HCT116 (cell line): ENCODE data around the gene ZC2HC1C. TPM values are rescaled to one million over a fixed set of nuclear protein-coding genes. Genes with fewer than 3 reads are reported as not detected.

Experiments used
- ATAC-seq: fragments of 200-7000 bp; cut with Tn5 transposase; 2 replicates; pipeline ENCODE4 v1.9.1; 2020; ENCODE audit warnings: mild to moderate bottlenecking, moderate library complexity
- BruUV-seq: library from RNA; stranded (reverse); fragments of 400-500 nt; replicated peaks from 2 replicates; lab custom pipeline; 2021; lab: Mats Ljungman, UMichigan
- CTCF ChIA-PET: fragments of 300-600 bp; sonication (Branson Sonifier 250); formaldehyde crosslinking; loops from one replicate; lab custom pipeline; 2021; ENCODE audit warnings: antibody characterized with exemption; lab: Charles Lee
- POLR2A ChIA-PET: fragments of 300-600, 350-600 bp; sonication (Branson Sonifier 250); formaldehyde crosslinking; loops from one replicate; lab custom pipeline; 2021; ENCODE audit warnings: antibody characterized with exemption; lab: Charles Lee
- RAD21 ChIA-PET, 2 experiments: fragments of 300-600 bp; sonication (Branson Sonifier 250); formaldehyde crosslinking; loops; one replicate each; lab custom pipeline; 2023; ENCODE audit warnings: low total read pairs in 2 of 2; ENCODE audit not compliant: uncharacterized antibody in 2 of 2, unreplicated experiment in 2 of 2, low non-redundant PET in 1 of 2; lab: Charles Lee
- DNase-seq: peaks from one replicate; pipeline ENCODE4 v3.0.0-alpha.2; 2010; ENCODE audit warnings: low read depth, low spot score
- H2AFZ ChIP-seq: fragments of 200-600 bp; shearing (Covaris generic), sonication (generic); 2 replicates; pipeline ENCODE4 v1.6.1; 2017; ENCODE audit warnings: low read depth, mixed run types, mixed read lengths, antibody characterized with exemption, low read length; ENCODE audit not compliant: poor library complexity, severe bottlenecking
- H3K27ac ChIP-seq: 2 replicates; pipeline ENCODE4 v1.5.1; 2012; ENCODE audit warnings: low read depth, low read length
- H3K27me3 ChIP-seq: fragments of 200-600 bp; sonication (generic); 2 replicates; pipeline ENCODE4 v1.6.1; 2016; ENCODE audit warnings: mixed run types, low read length, mixed read lengths; ENCODE audit not compliant: insufficient read depth
- H3K36me3 ChIP-seq, 2 experiments: fragments of 200-500 bp in 1 of 2; fragments of 200-600 bp in 1 of 2; sonication (Bioruptor generic) in 1 of 2; sonication (generic) in 1 of 2; 2 replicates each; pipeline versions ENCODE4 v1.5.1 to v1.6.1; 2014 to 2016; ENCODE audit warnings: low read length in 2 of 2, inconsistent platforms in 1 of 2, mixed read lengths in 1 of 2, mixed run types in 1 of 2; ENCODE audit not compliant: insufficient read depth in 2 of 2, control insufficient read depth in 1 of 2
- H3K4me1 ChIP-seq, 2 experiments: fragments of 200-600 bp in 1 of 2; sonication (generic) in 1 of 2; 2 replicates each; pipeline versions ENCODE4 v1.5.1 to v1.6.1; 2012 to 2017; ENCODE audit warnings: low read length in 2 of 2, inconsistent platforms in 1 of 2, mild to moderate bottlenecking in 1 of 2, mixed read lengths in 1 of 2, mixed run types in 1 of 2, moderate library complexity in 1 of 2; ENCODE audit not compliant: insufficient read depth in 2 of 2, control insufficient read depth in 1 of 2
- H3K4me2 ChIP-seq: fragments of 200-600 bp; sonication (generic); 2 replicates; pipeline ENCODE4 v1.6.1; 2017; ENCODE audit warnings: mixed run types, low read length, mixed read lengths
- H3K4me3 ChIP-seq, 2 experiments: fragments of 200-600 bp in 1 of 2; sonication (generic) in 1 of 2; replicated peaks in 1 of 2; 2 replicates each; pipeline ENCODE4 v1.5.1; 2011 to 2016; ENCODE audit warnings: low read length in 2 of 2, control low read depth in 1 of 2, low read depth in 1 of 2, mild to moderate bottlenecking in 1 of 2, mixed read lengths in 1 of 2, mixed run types in 1 of 2
- H3K79me2 ChIP-seq: fragments of 200-600 bp; sonication (generic); 2 replicates; pipeline ENCODE4 v1.6.1; 2017; ENCODE audit warnings: mild to moderate bottlenecking, mixed run types, low read length, moderate library complexity, mixed read lengths; ENCODE audit not compliant: insufficient read depth
- H3K9ac ChIP-seq: fragments of 200-600 bp; sonication (generic); 2 replicates; pipeline ENCODE4 v1.6.1; 2016; ENCODE audit warnings: low read length, mixed read lengths
- H3K9me2 ChIP-seq: fragments of 200-600 bp; sonication (generic), shearing (Covaris generic); 2 replicates; pipeline ENCODE4 v1.6.1; 2017; ENCODE audit warnings: mixed run types, mild to moderate bottlenecking, moderate library complexity; ENCODE audit not compliant: insufficient read depth
- H3K9me3 ChIP-seq, 2 experiments: fragments of 200-500 bp in 1 of 2; fragments of 200-600 bp in 1 of 2; sonication (Bioruptor generic) in 1 of 2; sonication (generic) in 1 of 2; 2 replicates each; pipeline ENCODE4 v1.6.1; 2014 to 2017; ENCODE audit warnings: low read length in 2 of 2, mixed read lengths in 2 of 2, inconsistent platforms in 1 of 2, low read depth in 1 of 2, mild to moderate bottlenecking in 1 of 2, mixed run types in 1 of 2, moderate library complexity in 1 of 2; ENCODE audit not compliant: control insufficient read depth in 1 of 2, insufficient read depth in 1 of 2
- H4K20me1 ChIP-seq: fragments of 200-600 bp; sonication (generic), shearing (Covaris generic); 2 replicates; pipeline ENCODE4 v1.6.1; 2017; ENCODE audit warnings: mixed run types, mild to moderate bottlenecking, moderate library complexity; ENCODE audit not compliant: insufficient read depth
- ATF3 ChIP-seq: IDR thresholded peaks from 2 replicates; pipeline ENCODE4 v1.6.1; 2012
- CBX3 ChIP-seq: IDR thresholded peaks from 2 replicates; pipeline ENCODE4 v1.6.1; 2012; ENCODE audit warnings: low read depth
- CEBPB ChIP-seq: IDR thresholded peaks from 2 replicates; pipeline ENCODE4 v1.6.1; 2012; ENCODE audit warnings: low read depth
- CTCF ChIP-seq, 3 experiments: fragments of 200-600 bp in 1 of 3; sonication (generic) in 1 of 3; IDR thresholded peaks in 2 of 3; conservative IDR thresholded peaks in 1 of 3; 2 replicates each; pipeline ENCODE4 v1.5.1; 2012 to 2017; ENCODE audit warnings: low read depth in 2 of 3, low read length in 2 of 3, antibody characterized with exemption in 1 of 3, borderline replicate concordance in 1 of 3, control low read depth in 1 of 3, mild to moderate bottlenecking in 1 of 3, mixed read lengths in 1 of 3, mixed run types in 1 of 3, moderate library complexity in 1 of 3; ENCODE audit not compliant: insufficient read depth in 1 of 3
- ELF1 ChIP-seq: IDR thresholded peaks from 2 replicates; pipeline ENCODE4 v1.6.1; 2012; ENCODE audit warnings: low read depth, borderline replicate concordance
- EZH2 ChIP-seq: fragments of 200-600 bp; sonication (generic); IDR thresholded peaks from 2 replicates; pipeline ENCODE4 v1.6.1; 2017; ENCODE audit warnings: antibody characterized with exemption, mixed run types
- FOSL1 ChIP-seq: IDR thresholded peaks from 2 replicates; pipeline ENCODE4 v1.6.1; 2012; ENCODE audit warnings: low read depth
- JUND ChIP-seq: IDR thresholded peaks from 2 replicates; pipeline ENCODE4 v1.6.1; 2012
- MAX ChIP-seq: IDR thresholded peaks from 2 replicates; pipeline ENCODE4 v1.6.1; 2012
- POLR2AphosphoS5 ChIP-seq: IDR thresholded peaks from 2 replicates; pipeline ENCODE4 v1.6.1; 2011; ENCODE audit warnings: mild to moderate bottlenecking, low read depth, low read length, moderate library complexity
- RAD21 ChIP-seq: IDR thresholded peaks from 2 replicates; pipeline ENCODE4 v1.6.1; 2012; ENCODE audit warnings: low read depth, mild to moderate bottlenecking
- SP1 ChIP-seq: IDR thresholded peaks from 2 replicates; pipeline ENCODE4 v1.6.1; 2012; ENCODE audit warnings: low read depth
- SRF ChIP-seq: IDR thresholded peaks from 2 replicates; pipeline ENCODE4 v1.6.1; 2012; ENCODE audit warnings: low read depth
- TCF7L2 ChIP-seq: IDR thresholded peaks from 2 replicates; pipeline ENCODE4 v1.7.0; 2011; ENCODE audit warnings: borderline replicate concordance, inconsistent platforms; ENCODE audit not compliant: insufficient read depth, insufficient read length; ENCODE audit errors: extremely low read depth
- YY1 ChIP-seq: IDR thresholded peaks from 2 replicates; pipeline ENCODE4 v1.6.1; 2011; ENCODE audit warnings: low read length, low read depth, moderate library complexity, mild to moderate bottlenecking; ENCODE audit not compliant: insufficient replicate concordance; ENCODE audit errors: extremely low read depth
- ZFX ChIP-seq: fragments of 450-650 bp; IDR thresholded peaks from 2 replicates; pipeline ENCODE4 v1.6.1; 2017
- ZNF274 ChIP-seq: fragments of 200-500 bp; sonication (Bioruptor generic); IDR thresholded peaks from 2 replicates; pipeline ENCODE4 v1.6.1; 2014; ENCODE audit warnings: mild to moderate bottlenecking, low read depth, low read length, inconsistent platforms
- intact Hi-C: fragments of 100-400 bp; cut with micrococcal nuclease; formaldehyde crosslinking; loops from 2 replicates; pipeline ENCODE4 v1.10.0; 2022
- total RNA-seq: library from RNA; stranded (reverse); gene quantifications from one replicate; pipeline ENCODE4 v1.2.1, GENCODE V29; 2021; ENCODE audit not compliant: unreplicated experiment

ZC2HC1C gene
- total RNA-seq, 1 experiment from 2014 or later: 0.98 TPM

- ChIA-PET CTCF (no interaction called here), POLR2A (no interaction called here), RAD21 (no interaction called here)
- Histone ChIP-seq H3K9me2 (no peaks in the 10 kb centered on the region), H3K27me3 (no peaks in the 10 kb centered on the region), H3K36me3 (no peaks in the 10 kb centered on the region), H3K27ac (peak overlapping the region; percentile 76), H3K4me2 (peak overlapping the region; percentile 81), H2AFZ (no peak overlapping the region), H3K9ac (peak overlapping the region; percentile 76), H3K4me1 (peaks cover 14 to 28% of the 10 kb centered on the region in 2 experiments), H3K4me3 (peak overlapping the region; percentile 52 to 54), H3K9me3 (no peaks in the 10 kb centered on the region), H3K79me2 (peaks cover 2% of the 10 kb centered on the region; the same call in 1 of the 2 replicates), H4K20me1 (no peaks in the 10 kb centered on the region)
- BruUV-seq: TSS peak; percentile 84
- DNase-seq (no peak), ATAC-seq (no peak)
- intact Hi-C loops: no loop called here
- TF ChIP-seq ZFX: no peak
- no peak for TF ChIP-seq CBX3
- TF ChIP-seq TCF7L2: no peak
- peak; percentile 8; the same call in 1 of the 2 replicates for TF ChIP-seq SP1
Observed at GRCh38 chr14:75068294-75069120, 934 bp upstream of the ZC2HC1C start.

- Histone ChIP-seq H3K9me3 (no peaks in the 10 kb centered on the region), H2AFZ (no peak overlapping the region), H3K27me3 (no peaks in the 10 kb centered on the region), H3K4me2 (peak overlapping the region; percentile 81), H3K4me1 (peaks cover 11 to 24% of the 10 kb centered on the region in 2 experiments), H3K79me2 (no peaks in the 10 kb centered on the region), H3K9me2 (no peaks in the 10 kb centered on the region), H3K36me3 (no peaks in the 10 kb centered on the region), H3K27ac (peak overlapping the region; percentile 0; the same call in 1 of the 2 replicates), H3K4me3 (peak overlapping the region; percentile 52 to 54), H4K20me1 (no peaks in the 10 kb centered on the region), H3K9ac (peak overlapping the region; percentile 76)
- ChIA-PET POLR2A (interaction anchor here (0.5 to 0.9 kb wide), 3 partner anchors 20 to 240 kb away, joined by 3 to 4 read pairs (median 3); partner anchors contain the start of gene RPS6KL1), CTCF (interaction anchor here (0.7 to 1.1 kb wide), 4 partner anchors 125 to 169 kb away, joined by 3 to 4 read pairs (median 3); partner anchors contain the start of gene RPS6KL1), RAD21 (no interaction called here)
- no TSS peak for BruUV-seq
- ATAC-seq (no peak), DNase-seq (no peak)
- intact Hi-C loops: no loop called here
- TF ChIP-seq FOSL1 (no peak), CBX3 (no peak), EZH2 (no peak), SP1 (no peak), RAD21 (no peak), POLR2AphosphoS5 (no peak), CEBPB (no peak), JUND (no peak), TCF7L2 (no peak), ATF3 (no peak), MAX (no peak), ZNF274 (no peak), SRF (no peak), YY1 (no peak), CTCF (IDR thresholded peaks at IDR 0.05 in 2 of 3, conservative IDR thresholded peaks at IDR 0.05 in 1 of 3; ENCODE audit: borderline replicate concordance in 1 of 3, insufficient read depth in 1 of 3, low read depth in 2 of 3, low read length in 2 of 3) (no peak), ELF1 (no peak)
Observed at GRCh38 chr14:75069811-75070145, 337 bp downstream of the ZC2HC1C start.
